ENCODE results near the gene CYRIA. TPM values are rescaled to one million over a fixed set of nuclear protein-coding genes. Genes with fewer than 3 reads are reported as not detected.

Gene CYRIA
- total RNA-seq (1 to 10 TPM; 3.1 to 5.0 (median 4.2) TPM), polyA plus RNA-seq (1.2 TPM)
- long read RNA-seq, donor 1, full-length matches to known transcripts, result 4 of 8 reads
- long read RNA-seq, donor 1, partial matches to known transcripts, result 1 of 8 reads
- long read RNA-seq, donor 1, other reads (novel, unspliced or antisense), result 3 of 8 reads
- long read RNA-seq, donor 2, result 0 reads
- long read RNA-seq, donor 3, full-length matches to known transcripts, result 4 of 12 reads
- long read RNA-seq, donor 3, partial matches to known transcripts, result 2 of 12 reads
- long read RNA-seq, donor 3, other reads (novel, unspliced or antisense), result 6 of 12 reads
- long read RNA-seq, donor 4, full-length matches to known transcripts, result 2 of 2 reads
- long read RNA-seq, donor 4, partial matches to known transcripts, result 0 of 2 reads
- long read RNA-seq, donor 4, other reads (novel, unspliced or antisense), result 0 of 2 reads

DNA sequence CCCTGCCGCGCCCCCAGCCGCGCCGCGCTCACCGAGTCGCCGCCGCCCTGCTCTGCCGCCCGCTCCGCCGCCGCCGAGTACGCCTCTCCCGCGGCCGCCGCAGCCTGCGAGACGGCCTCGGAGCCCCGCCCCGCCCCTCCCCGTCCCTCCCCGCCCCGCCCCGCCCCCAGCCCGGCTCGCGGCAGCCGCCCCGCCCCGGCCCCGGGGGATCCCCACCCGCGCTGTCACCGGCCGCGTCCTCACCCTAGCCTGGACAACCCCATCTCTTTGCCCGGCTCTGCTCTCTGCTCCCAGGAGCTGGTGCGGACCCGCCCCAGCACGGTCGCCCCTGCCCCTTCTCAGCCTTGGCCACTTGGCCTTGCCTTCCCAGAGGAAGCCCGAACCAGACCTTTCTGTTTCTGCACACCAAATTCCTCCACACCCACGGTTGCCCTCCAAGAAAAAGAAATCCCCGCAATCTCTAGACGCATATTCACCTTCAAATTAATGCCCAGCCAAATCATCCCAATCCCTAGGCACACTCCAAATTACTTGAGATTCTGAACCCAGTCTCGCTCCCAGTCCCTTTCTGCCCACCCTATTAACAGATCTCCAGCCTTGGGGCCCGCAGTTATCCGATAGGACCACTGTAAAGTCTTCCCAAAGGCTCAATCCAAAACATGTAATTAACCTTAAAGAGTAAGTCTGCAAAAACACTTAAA, at the start of gene CYRIA:
TSS of gene CYRIA (minus strand) at position 87 of the 701 bp plus-strand sequence. CDS start 77,715 bp downstream, outside the sequence.
- no peaks in the 10 kb centered on the region for H3K27me3 ChIP-seq (ENCODE audit: control insufficient read depth, insufficient read depth)
- DNase-seq (peak; percentile 63 to 88 (median 85)), ATAC-seq (peak; percentile 83)
- intact Hi-C loops (cut with DNase I), result no loop called here
- 5% methylated on average over 52 of the region's 54 CpGs for WGBS
- no peaks in the 10 kb centered on the region for H3K9me3 ChIP-seq (ENCODE audit: control insufficient read depth, low read length)
- H3K27ac ChIP-seq (ENCODE audit: low read length), result peak within 1 kb of the TSS; percentile 5
- H3K4me3 ChIP-seq (ENCODE audit: low read length), result peak within 1 kb of the TSS; percentile 90
- H3K4me1 ChIP-seq (ENCODE audit: control insufficient read depth, insufficient read depth, low read length), result peaks cover 3% of the 10 kb centered on the region

GRCh38 chr2:16713011-16713423, 47.4 kb upstream of the CYRIA start:
- 67% methylated on average over 5 of the region's 5 CpGs for WGBS
- no peak for ATAC-seq
- no peak overlapping the region for H3K27ac ChIP-seq (ENCODE audit: low read length)
- no peaks in the 10 kb centered on the region for H3K4me1 ChIP-seq (ENCODE audit: control insufficient read depth, insufficient read depth, low read length)
- no peak for DNase-seq
- no peak overlapping the region for H3K4me3 ChIP-seq (ENCODE audit: low read length)
- intact Hi-C loops (cut with DNase I), result no loop called here
- no peaks in the 10 kb centered on the region for H3K9me3 ChIP-seq (ENCODE audit: control insufficient read depth, low read length)
- no peaks in the 10 kb centered on the region for H3K27me3 ChIP-seq (ENCODE audit: control insufficient read depth, insufficient read depth)

DNA sequence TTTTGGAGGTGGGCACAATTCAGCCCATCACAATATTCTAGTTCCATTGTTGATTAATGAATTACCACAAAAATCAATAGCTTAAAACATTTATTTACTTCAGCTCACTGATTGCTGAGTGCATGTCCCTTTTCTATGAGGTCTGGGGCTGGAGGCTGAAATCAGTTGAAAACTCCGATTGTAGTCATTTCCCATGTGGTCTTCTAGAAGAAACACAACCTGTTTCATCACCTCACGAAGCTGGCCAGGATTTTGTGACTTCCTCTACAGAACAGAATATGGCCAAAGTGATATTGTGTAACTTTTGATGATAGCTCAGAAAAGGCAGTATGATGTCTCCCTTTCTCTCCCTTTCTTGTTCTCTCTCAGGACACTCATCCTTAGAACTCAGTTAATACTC, 44.1 kb upstream of the CYRIA start:
- DNase-seq (no peak), ATAC-seq (no peak)
- Histone ChIP-seq H3K9me3 (ENCODE audit: control insufficient read depth, low read length) (no peaks in the 10 kb centered on the region), H3K4me1 (ENCODE audit: control insufficient read depth, insufficient read depth, low read length) (no peaks in the 10 kb centered on the region), H3K27me3 (ENCODE audit: control insufficient read depth, insufficient read depth) (peaks cover 2% of the 10 kb centered on the region), H3K4me3 (ENCODE audit: low read length) (no peak overlapping the region), H3K27ac (ENCODE audit: low read length) (no peak overlapping the region)
- WGBS, result 73% methylated on average over 2 of the region's 2 CpGs
- intact Hi-C loops (cut with DNase I), result no loop called here

GRCh38 chr2:16708173-16708572, 42.5 kb upstream of the CYRIA start:
- Histone ChIP-seq H3K9me3 (ENCODE audit: control insufficient read depth, low read length) (no peaks in the 10 kb centered on the region), H3K27me3 (ENCODE audit: control insufficient read depth, insufficient read depth) (peaks cover 2% of the 10 kb centered on the region), H3K4me1 (ENCODE audit: control insufficient read depth, insufficient read depth, low read length) (no peaks in the 10 kb centered on the region), H3K4me3 (ENCODE audit: low read length) (no peak overlapping the region), H3K27ac (ENCODE audit: low read length) (no peak overlapping the region)
- ATAC-seq (no peak), DNase-seq (no peak)
- 94% methylated on average over 2 of the region's 2 CpGs for WGBS
- intact Hi-C loops (cut with DNase I), result no loop called here

- DNase-seq (no peak), ATAC-seq (no peak)
- H3K27me3 ChIP-seq (ENCODE audit: control insufficient read depth, insufficient read depth), result peaks cover 2% of the 10 kb centered on the region
- no peaks in the 10 kb centered on the region for H3K9me3 ChIP-seq (ENCODE audit: control insufficient read depth, low read length)
- 89% methylated on average over 5 of the region's 5 CpGs for WGBS
- no peaks in the 10 kb centered on the region for H3K4me1 ChIP-seq (ENCODE audit: control insufficient read depth, insufficient read depth, low read length)
- intact Hi-C loops (cut with DNase I), result no loop called here
- H3K4me3 ChIP-seq (ENCODE audit: low read length), result no peak overlapping the region
- H3K27ac ChIP-seq (ENCODE audit: low read length), result no peak overlapping the region
Measured at GRCh38 chr2:16707014-16707623, 41.5 kb upstream of the CYRIA start.

GRCh38 chr2:16700551-16701259, 35.1 kb upstream of the CYRIA start:
- ATAC-seq (no peak), DNase-seq (no peak)
- H3K9me3 ChIP-seq (ENCODE audit: control insufficient read depth, low read length), result no peaks in the 10 kb centered on the region

GRCh38 chr2:16693854-16694253, 28.2 kb upstream of the CYRIA start:
- WGBS, result 43% methylated on average over 4 of the region's 4 CpGs
- Histone ChIP-seq H3K27ac (ENCODE audit: low read length) (no peak overlapping the region), H3K4me3 (ENCODE audit: low read length) (no peak overlapping the region), H3K9me3 (ENCODE audit: control insufficient read depth, low read length) (no peaks in the 10 kb centered on the region), H3K4me1 (ENCODE audit: control insufficient read depth, insufficient read depth, low read length) (no peaks in the 10 kb centered on the region), H3K27me3 (ENCODE audit: control insufficient read depth, insufficient read depth) (no peaks in the 10 kb centered on the region)
- DNase-seq, result no peak
- no peak for ATAC-seq
- intact Hi-C loops (cut with DNase I), result no loop called here

More at GRCh38 chr2:16700551-16701259, 35.1 kb upstream of the CYRIA start:
- intact Hi-C loops (cut with DNase I), result no loop called here
- Histone ChIP-seq H3K4me3 (ENCODE audit: low read length) (no peak overlapping the region), H3K27ac (ENCODE audit: low read length) (no peak overlapping the region), H3K4me1 (ENCODE audit: control insufficient read depth, insufficient read depth, low read length) (no peaks in the 10 kb centered on the region), H3K27me3 (ENCODE audit: control insufficient read depth, insufficient read depth) (no peaks in the 10 kb centered on the region)
- 67% methylated on average over 11 of the region's 11 CpGs for WGBS

DNA sequence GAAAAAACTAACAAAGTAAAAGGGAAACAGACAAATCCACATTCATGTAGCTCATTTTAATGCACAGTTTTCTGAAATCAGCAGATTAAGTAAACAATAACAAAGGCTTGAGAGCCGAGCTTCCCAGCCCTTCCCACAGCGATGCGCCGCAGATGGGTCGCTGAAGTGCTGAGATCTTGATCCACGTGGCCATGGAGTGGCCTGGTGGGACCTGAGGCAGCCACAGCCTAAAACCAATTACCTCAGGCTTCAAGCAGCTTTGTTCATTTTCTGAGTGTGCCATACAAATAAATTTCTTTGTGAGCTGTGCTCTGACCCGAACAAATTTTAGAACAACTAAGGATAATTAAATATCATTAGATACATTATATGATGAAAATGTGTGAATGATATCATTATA, 25.6 kb upstream of the CYRIA start:
- DNase-seq (no peak), ATAC-seq (no peak)
- WGBS, result 83% methylated on average over 7 of the region's 7 CpGs
- Histone ChIP-seq H3K4me3 (ENCODE audit: low read length) (no peak overlapping the region), H3K4me1 (ENCODE audit: control insufficient read depth, insufficient read depth, low read length) (no peaks in the 10 kb centered on the region), H3K9me3 (ENCODE audit: control insufficient read depth, low read length) (no peaks in the 10 kb centered on the region), H3K27ac (ENCODE audit: low read length) (no peak overlapping the region), H3K27me3 (ENCODE audit: control insufficient read depth, insufficient read depth) (no peaks in the 10 kb centered on the region)
- intact Hi-C loops (cut with DNase I), result no loop called here

- no peaks in the 10 kb centered on the region for H3K4me1 ChIP-seq (ENCODE audit: control insufficient read depth, insufficient read depth, low read length)
- H3K27me3 ChIP-seq (ENCODE audit: control insufficient read depth, insufficient read depth), result no peaks in the 10 kb centered on the region
- H3K27ac ChIP-seq (ENCODE audit: low read length), result no peak overlapping the region
- no peak for DNase-seq
- no peak for ATAC-seq
- intact Hi-C loops (cut with DNase I), result no loop called here
- H3K4me3 ChIP-seq (ENCODE audit: low read length), result no peak overlapping the region
- 93% methylated on average over 4 of the region's 4 CpGs for WGBS
- no peaks in the 10 kb centered on the region for H3K9me3 ChIP-seq (ENCODE audit: control insufficient read depth, low read length)
Measured at GRCh38 chr2:16687955-16688354, 22.3 kb upstream of the CYRIA start.

DNA sequence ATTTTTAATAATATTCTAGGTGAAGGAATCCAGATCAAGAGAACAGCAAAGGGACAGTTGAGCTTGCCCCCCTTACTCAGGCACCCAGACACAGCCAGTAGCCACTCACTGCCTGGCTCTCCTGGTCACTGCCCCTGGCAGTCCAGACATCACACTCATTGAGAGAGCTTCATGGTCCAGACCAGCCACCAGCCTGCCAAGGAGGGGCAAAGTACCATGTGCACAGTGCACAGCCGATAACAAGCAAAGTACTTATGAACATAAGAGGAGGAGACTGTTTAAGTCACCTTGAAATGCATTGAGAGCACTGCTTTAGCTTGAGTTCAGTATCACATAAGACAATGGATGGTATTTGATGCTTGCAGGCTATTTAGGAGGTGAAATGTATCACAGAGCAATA, 21.6 kb upstream of the CYRIA start:
- Histone ChIP-seq H3K4me3 (ENCODE audit: low read length) (no peak overlapping the region), H3K27me3 (ENCODE audit: control insufficient read depth, insufficient read depth) (no peaks in the 10 kb centered on the region), H3K9me3 (ENCODE audit: control insufficient read depth, low read length) (no peaks in the 10 kb centered on the region), H3K4me1 (ENCODE audit: control insufficient read depth, insufficient read depth, low read length) (no peaks in the 10 kb centered on the region), H3K27ac (ENCODE audit: low read length) (no peak overlapping the region)
- DNase-seq, result no peak
- 69% methylated on average over 1 of the region's 1 CpG for WGBS
- intact Hi-C loops (cut with DNase I), result no loop called here
- peak in 1 of 2 donors; percentile 29 for ATAC-seq
